ENCODE data around the gene NFAT5. TPM values are rescaled to one million over a fixed set of nuclear protein-coding genes. Genes with fewer than 3 reads are reported as not detected.
"Not testable (repeated sequence)": the region's sequence is repeated elsewhere in the genome, so short reads cannot be mapped to it uniquely, and the experiment has no call there.

NFAT5 gene
- total RNA-seq, 1 donor from 2014 or later = 48.8 TPM

GRCh38 chr16:69725480-69726312 lies 159.9 kb downstream of the NFAT5 start:
- Mint-ChIP-seq H3K9me3 (ENCODE audit: unreplicated experiment) (no peaks in the 10 kb centered on the region), H3K27me3 (ENCODE audit: unreplicated experiment) (peaks cover 21% of the 10 kb centered on the region), H3K27ac (ENCODE audit: unreplicated experiment) (peak overlapping the region; percentile 99), H3K4me1 (ENCODE audit: unreplicated experiment) (peaks cover 16% of the 10 kb centered on the region), H3K4me3 (ENCODE audit: unreplicated experiment) (peak overlapping the region; percentile 93), H3K36me3 (ENCODE audit: low read depth, unreplicated experiment) (peaks cover 3% of the 10 kb centered on the region)
- TF ChIP-seq CTCF (IDR thresholded peaks at IDR 0.05; ENCODE audit: unreplicated experiment) = no peak
- DNase-seq (ENCODE audit: low spot score) = no peak

- DNase-seq (ENCODE audit: low spot score) = peak; percentile 92
- peaks cover 21% of the 10 kb centered on the region for H3K27me3 Mint-ChIP-seq (ENCODE audit: unreplicated experiment)
- peaks cover 16% of the 10 kb centered on the region for H3K4me1 Mint-ChIP-seq (ENCODE audit: unreplicated experiment)
- H3K36me3 Mint-ChIP-seq (ENCODE audit: low read depth, unreplicated experiment) = peaks cover 4% of the 10 kb centered on the region
- no peaks in the 10 kb centered on the region for H3K9me3 Mint-ChIP-seq (ENCODE audit: unreplicated experiment)
- peak within 1 kb of the TSS; percentile 99 for H3K27ac Mint-ChIP-seq (ENCODE audit: unreplicated experiment)
- peak within 1 kb of the TSS; percentile 93 for H3K4me3 Mint-ChIP-seq (ENCODE audit: unreplicated experiment)
- TF ChIP-seq CTCF (IDR thresholded peaks at IDR 0.05; ENCODE audit: unreplicated experiment) = no peak
These were observed 160.7 kb downstream of the NFAT5 start, which contains the start of gene NQO1 for GRCh38 chr16:69726313-69727060. Gene NQO1 (minus strand): TSS chr16:69726560. CDS start chr16:69726439, 121 bp downstream.

GRCh38 chr16:69727916-69728270 lies 162.1 kb downstream of the NFAT5 start:
- Mint-ChIP-seq H3K9me3 (ENCODE audit: unreplicated experiment) (no peaks in the 10 kb centered on the region), H3K27me3 (ENCODE audit: unreplicated experiment) (peaks cover 24% of the 10 kb centered on the region), H3K36me3 (ENCODE audit: low read depth, unreplicated experiment) (peaks cover 4% of the 10 kb centered on the region), H3K4me3 (ENCODE audit: unreplicated experiment) (no peak overlapping the region), H3K4me1 (ENCODE audit: unreplicated experiment) (peaks cover 10% of the 10 kb centered on the region), H3K27ac (ENCODE audit: unreplicated experiment) (no peak overlapping the region)
- no peak for TF ChIP-seq CTCF (IDR thresholded peaks at IDR 0.05; ENCODE audit: unreplicated experiment)
- DNase-seq (ENCODE audit: low spot score) = no peak

GRCh38 chr16:69729030-69729429 lies 163.3 kb downstream of the NFAT5 start:
- not testable (repeated sequence) for H3K4me3 Mint-ChIP-seq (ENCODE audit: unreplicated experiment); H3K9me3 Mint-ChIP-seq (ENCODE audit: unreplicated experiment); H3K4me1 Mint-ChIP-seq (ENCODE audit: unreplicated experiment); H3K36me3 Mint-ChIP-seq (ENCODE audit: low read depth, unreplicated experiment); H3K27ac Mint-ChIP-seq (ENCODE audit: unreplicated experiment); DNase-seq (ENCODE audit: low spot score)
- H3K27me3 Mint-ChIP-seq (ENCODE audit: unreplicated experiment) = peaks cover 22% of the 10 kb centered on the region

GRCh38 chr16:69731280-69731679 lies 165.5 kb downstream of the NFAT5 start:
- H3K36me3 Mint-ChIP-seq (ENCODE audit: low read depth, unreplicated experiment); DNase-seq (ENCODE audit: low spot score); H3K27ac Mint-ChIP-seq (ENCODE audit: unreplicated experiment); H3K4me3 Mint-ChIP-seq (ENCODE audit: unreplicated experiment); H3K4me1 Mint-ChIP-seq (ENCODE audit: unreplicated experiment); H3K9me3 Mint-ChIP-seq (ENCODE audit: unreplicated experiment): not testable (repeated sequence)
- peaks cover 16% of the 10 kb centered on the region for H3K27me3 Mint-ChIP-seq (ENCODE audit: unreplicated experiment)
